AML-193 (cell line): Measurements from ENCODE around the gene CLIC3.
"Not testable (repeated sequence)": the region's sequence is repeated elsewhere in the genome, so short reads cannot be mapped to it uniquely, and the experiment has no call there.

Source experiments
- DNase-seq, 2 experiments: peaks; one replicate each; lab custom pipeline; 2025; lab: John Stamatoyannopoulos, UW

Gene CLIC3

GRCh38 chr9:137017071-137017470 lies 20.7 kb upstream of the CLIC3 start:
- no peak for DNase-seq

- DNase-seq, result no peak
These were observed 20.1 kb upstream of the CLIC3 start for GRCh38 chr9:137016436-137016835.

- no peak for DNase-seq
These were observed 19.6 kb upstream of the CLIC3 start for GRCh38 chr9:137015976-137016375.

GRCh38 chr9:137015540-137015930 lies 19.2 kb upstream of the CLIC3 start:
- DNase-seq, result no peak

- DNase-seq, result no peak
These were observed 18.6 kb upstream of the CLIC3 start for GRCh38 chr9:137014776-137015539.

GRCh38 chr9:137014166-137014565 lies 17.8 kb upstream of the CLIC3 start:
- DNase-seq, result no peak

GRCh38 chr9:137013571-137013940 lies 17.2 kb upstream of the CLIC3 start:
- no peak for DNase-seq

GRCh38 chr9:137012694-137013570 lies 16.6 kb upstream of the CLIC3 start:
- no peak for DNase-seq

GRCh38 chr9:137011907-137012675 lies 15.7 kb upstream of the CLIC3 start:
- DNase-seq, result no peak

- no peak for DNase-seq
These were observed 14.8 kb upstream of the CLIC3 start for GRCh38 chr9:137011156-137011555.

GRCh38 chr9:137009938-137010732 lies 13.8 kb upstream of the CLIC3 start:
- DNase-seq, result no peak

- no peak for DNase-seq
These were observed 12.8 kb upstream of the CLIC3 start for GRCh38 chr9:137009217-137009616.

GRCh38 chr9:137008312-137008711 lies 11.9 kb upstream of the CLIC3 start:
- no peak for DNase-seq

GRCh38 chr9:137007816-137008270 lies 11.5 kb upstream of the CLIC3 start:
- no peak for DNase-seq

- no peak for DNase-seq
These were observed 10.9 kb upstream of the CLIC3 start for GRCh38 chr9:137007108-137007815.

GRCh38 chr9:137006116-137007003 lies 10.0 kb upstream of the CLIC3 start:
- DNase-seq, result no peak

GRCh38 chr9:137004285-137004684 lies 7.9 kb upstream of the CLIC3 start:
- DNase-seq, result not testable (repeated sequence)

- DNase-seq, result no peak
These were observed 6.3 kb upstream of the CLIC3 start for GRCh38 chr9:137002646-137003041.

GRCh38 chr9:137001857-137002645 lies 5.7 kb upstream of the CLIC3 start:
- DNase-seq, result no peak
